ENCODE results near the gene SNTB2. TPM values are rescaled to one million over a fixed set of nuclear protein-coding genes. Genes with fewer than 3 reads are reported as not detected.
"Not testable (repeated sequence)": the region's sequence is repeated elsewhere in the genome, so short reads cannot be mapped to it uniquely, and the experiment has no call there.

The SNTB2 gene
- total RNA-seq, 1 experiment from 2014 or later, result 50.6 TPM

DNA sequence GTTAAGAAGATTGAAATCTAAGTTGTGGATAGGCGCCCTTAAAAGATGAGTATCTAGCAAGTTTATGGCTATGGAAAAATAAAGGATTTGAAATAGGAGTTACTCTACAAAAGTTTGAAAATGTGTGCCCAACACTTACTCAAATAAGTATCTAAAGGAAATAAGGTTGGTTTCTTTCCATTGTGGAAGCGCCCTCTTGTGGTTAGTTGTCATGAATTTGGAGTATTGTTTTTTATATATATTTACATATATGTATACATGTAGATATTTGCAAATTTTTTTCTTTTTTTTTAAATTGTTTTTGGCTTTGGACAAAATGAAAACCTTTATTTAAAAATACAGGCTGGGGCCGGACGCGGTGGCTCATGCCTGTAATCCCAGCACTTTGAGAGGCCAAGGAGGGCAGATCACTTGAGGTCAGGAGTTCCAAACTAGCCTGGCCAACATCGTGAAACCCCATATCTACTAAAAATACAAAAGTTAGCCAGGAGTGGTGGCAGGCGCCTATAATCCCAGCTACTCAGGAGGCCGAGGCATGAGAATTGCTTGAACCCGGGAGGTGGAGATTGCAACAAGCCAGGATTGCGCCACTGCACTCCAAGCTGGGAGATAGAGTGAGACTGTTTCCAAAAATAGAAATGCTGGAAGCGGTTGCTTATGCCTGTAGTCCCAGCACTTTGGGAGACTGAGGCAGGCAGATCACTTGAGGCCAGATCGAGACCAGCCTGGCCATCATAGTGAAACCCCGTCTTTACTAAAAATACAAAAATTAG lies 100.2 kb downstream of the SNTB2 start:
- Mint-ChIP-seq H3K4me3 (ENCODE audit: unreplicated experiment) (no peak overlapping the region), H3K9me3 (ENCODE audit: unreplicated experiment) (no peaks in the 10 kb centered on the region), H3K27ac (ENCODE audit: unreplicated experiment) (no peak overlapping the region), H3K36me3 (ENCODE audit: insufficient read depth, unreplicated experiment) (peaks cover 32% of the 10 kb centered on the region), H3K27me3 (ENCODE audit: insufficient read depth, unreplicated experiment) (no peaks in the 10 kb centered on the region), H3K4me1 (ENCODE audit: low read depth, unreplicated experiment) (peaks cover 6% of the 10 kb centered on the region)
- no peaks in the 10 kb centered on the region for H3K27me3 ChIP-seq (replicated peaks; ENCODE audit: control insufficient read depth, insufficient read depth, low read length)
- no TSS peak for BruUV-seq (replicated peaks)
- ChIA-PET POLR2A (no interaction called here), CTCF (interaction anchor here (1.6 to 1.7 kb wide), 2 partner anchors 137 to 385 kb away, joined by 5 to 6 read pairs; no protein-coding TSS in a partner anchor)
- TF ChIP-seq CTCF (IDR thresholded peaks at IDR 0.05; ENCODE audit: insufficient read depth in 1 of 2, low read depth in 1 of 2, low read length in 1 of 2, severe bottlenecking in 1 of 2, unreplicated experiment in 1 of 2), result peak; percentile 68 to 73
- H3K9me3 ChIP-seq, result no peaks in the 10 kb centered on the region
- peaks cover 29% of the 10 kb centered on the region for H3K4me1 ChIP-seq
- intact Hi-C loops (cut with micrococcal nuclease; ENCODE audit: unreplicated experiment), result loop anchor here (1.0 to 10.0 kb wide), 2 partner anchors 102 to 137 kb away; partner anchors contain the start of gene SNTB2
- H3K36me3 ChIP-seq (ENCODE audit: control insufficient read depth, insufficient read depth, low read length), result no peaks in the 10 kb centered on the region; the same call in 1 of the 2 replicates
- no peak overlapping the region for H3K4me3 ChIP-seq (ENCODE audit: low read depth, low read length)
- DNase-seq, result peak in 1 of 2 experiments; percentile 70

GRCh38 chr16:69291657-69292056 lies 104.7 kb downstream of the SNTB2 start:
- H3K27ac Mint-ChIP-seq (ENCODE audit: unreplicated experiment); CTCF ChIA-PET; H3K4me3 ChIP-seq (ENCODE audit: low read depth, low read length); H3K9me3 Mint-ChIP-seq (ENCODE audit: unreplicated experiment); H3K27me3 Mint-ChIP-seq (ENCODE audit: insufficient read depth, unreplicated experiment); H3K4me1 Mint-ChIP-seq (ENCODE audit: low read depth, unreplicated experiment); DNase-seq; H3K9me3 ChIP-seq; intact Hi-C loops (cut with micrococcal nuclease; ENCODE audit: unreplicated experiment); POLR2A ChIA-PET; BruUV-seq (replicated peaks); H3K4me1 ChIP-seq; H3K4me3 Mint-ChIP-seq (ENCODE audit: unreplicated experiment); H3K27me3 ChIP-seq (replicated peaks; ENCODE audit: control insufficient read depth, insufficient read depth, low read length); H3K36me3 ChIP-seq (ENCODE audit: control insufficient read depth, insufficient read depth, low read length): not testable (repeated sequence)
- peaks cover 55% of the 10 kb centered on the region for H3K36me3 Mint-ChIP-seq (ENCODE audit: insufficient read depth, unreplicated experiment)

DNA sequence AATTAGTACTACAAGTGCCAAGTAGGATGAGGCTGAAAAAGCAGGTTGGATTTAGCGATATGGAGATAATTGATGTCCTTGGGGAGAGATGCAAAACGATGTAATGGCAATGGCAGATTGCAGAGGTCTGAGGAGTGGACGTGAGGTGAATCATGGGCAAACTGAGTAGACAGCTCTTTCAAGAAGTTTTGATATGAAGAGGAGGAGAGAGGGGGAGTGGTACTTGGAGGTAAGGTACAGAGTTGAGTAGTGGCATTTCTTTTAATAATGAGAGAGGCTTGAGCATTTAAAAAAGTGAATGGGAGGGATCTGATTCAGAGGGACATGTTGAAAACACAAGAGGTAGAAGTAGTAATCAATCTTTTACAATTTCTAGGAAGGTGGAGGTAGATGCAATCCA lies 106.4 kb downstream of the SNTB2 start:
- H3K27ac Mint-ChIP-seq (ENCODE audit: unreplicated experiment), result peak overlapping the region; percentile 10
- BruUV-seq (replicated peaks), result no TSS peak
- H3K27me3 Mint-ChIP-seq (ENCODE audit: insufficient read depth, unreplicated experiment), result no peaks in the 10 kb centered on the region

More for the DNA sequence above, 106.4 kb downstream of the SNTB2 start:
- Histone ChIP-seq H3K9me3 (no peaks in the 10 kb centered on the region), H3K4me1 (no peaks in the 10 kb centered on the region), H3K4me3 (ENCODE audit: low read depth, low read length) (no peak overlapping the region), H3K36me3 (ENCODE audit: control insufficient read depth, insufficient read depth, low read length) (no peaks in the 10 kb centered on the region), H3K27me3 (replicated peaks; ENCODE audit: control insufficient read depth, insufficient read depth, low read length) (no peaks in the 10 kb centered on the region)
- DNase-seq, result no peak
- no peak for TF ChIP-seq CTCF (IDR thresholded peaks at IDR 0.05; ENCODE audit: insufficient read depth in 1 of 2, low read depth in 1 of 2, low read length in 1 of 2, severe bottlenecking in 1 of 2, unreplicated experiment in 1 of 2)
- ChIA-PET CTCF (no interaction called here), POLR2A (no interaction called here)
- H3K9me3 Mint-ChIP-seq (ENCODE audit: unreplicated experiment), result no peaks in the 10 kb centered on the region
- H3K4me1 Mint-ChIP-seq (ENCODE audit: low read depth, unreplicated experiment), result peaks cover 7% of the 10 kb centered on the region
- H3K36me3 Mint-ChIP-seq (ENCODE audit: insufficient read depth, unreplicated experiment), result peaks cover 50% of the 10 kb centered on the region
- intact Hi-C loops (cut with micrococcal nuclease; ENCODE audit: unreplicated experiment), result no loop called here
- no peak overlapping the region for H3K4me3 Mint-ChIP-seq (ENCODE audit: unreplicated experiment)
